ENCODE measurements around the gene SPRY1.

DNA sequence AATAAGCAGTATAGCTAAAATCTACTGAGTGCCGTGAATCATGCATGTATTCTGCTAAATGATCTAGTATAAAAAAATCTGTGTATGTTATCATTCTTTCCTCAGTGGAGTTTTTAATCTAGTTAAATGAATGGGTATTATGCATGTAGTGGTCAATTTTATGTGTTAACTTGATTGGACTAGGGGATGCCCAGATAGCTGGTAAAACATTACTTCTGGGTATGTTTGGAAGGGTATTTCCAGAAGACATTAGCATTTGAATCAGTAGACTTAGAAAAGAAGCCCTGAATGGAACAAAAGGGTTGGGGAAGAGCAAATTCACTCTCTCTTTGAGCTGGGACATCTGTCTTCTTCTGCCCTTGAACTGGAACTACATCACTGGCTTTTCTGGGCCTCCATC, 34.5 kb upstream of the SPRY1 start:
- TF ChIP-seq, protein P1, sequence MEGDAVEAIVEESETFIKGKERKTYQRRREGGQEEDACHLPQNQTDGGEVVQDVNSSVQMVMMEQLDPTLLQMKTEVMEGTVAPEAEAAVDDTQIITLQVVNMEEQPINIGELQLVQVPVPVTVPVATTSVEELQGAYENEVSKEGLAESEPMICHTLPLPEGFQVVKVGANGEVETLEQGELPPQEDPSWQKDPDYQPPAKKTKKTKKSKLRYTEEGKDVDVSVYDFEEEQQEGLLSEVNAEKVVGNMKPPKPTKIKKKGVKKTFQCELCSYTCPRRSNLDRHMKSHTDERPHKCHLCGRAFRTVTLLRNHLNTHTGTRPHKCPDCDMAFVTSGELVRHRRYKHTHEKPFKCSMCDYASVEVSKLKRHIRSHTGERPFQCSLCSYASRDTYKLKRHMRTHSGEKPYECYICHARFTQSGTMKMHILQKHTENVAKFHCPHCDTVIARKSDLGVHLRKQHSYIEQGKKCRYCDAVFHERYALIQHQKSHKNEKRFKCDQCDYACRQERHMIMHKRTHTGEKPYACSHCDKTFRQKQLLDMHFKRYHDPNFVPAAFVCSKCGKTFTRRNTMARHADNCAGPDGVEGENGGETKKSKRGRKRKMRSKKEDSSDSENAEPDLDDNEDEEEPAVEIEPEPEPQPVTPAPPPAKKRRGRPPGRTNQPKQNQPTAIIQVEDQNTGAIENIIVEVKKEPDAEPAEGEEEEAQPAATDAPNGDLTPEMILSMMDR (IDR thresholded peaks at IDR 0.05 in 4 of 5, conservative IDR thresholded peaks at IDR 0.05 in 1 of 5): no peak
- no peak for TF ChIP-seq POLR2A (IDR thresholded peaks at IDR 0.05)
